MM.1S (cell line): Measurements from ENCODE around the gene PCYT2.
A peak's percentile ranks its signal among the peaks of the same experiment; 100 is the strongest.

Source experiments
- DNase-seq: peaks from one replicate; pipeline ENCODE4 v3.0.0-alpha.2; 2015
- H2AFZ ChIP-seq: fragments of 300-600 bp; sonication (generic); 2 replicates; pipeline ENCODE4 v1.6.0; 2016; ENCODE audit warnings: antibody characterized with exemption, low read length
- H3F3A ChIP-seq: fragments of 300-600 bp; sonication (generic); 2 replicates; pipeline ENCODE4 v1.6.1; 2016; ENCODE audit warnings: mild to moderate bottlenecking, antibody characterized with exemption, low read length, moderate library complexity, mixed read lengths; ENCODE audit not compliant: insufficient read depth
- H3K27ac ChIP-seq: fragments of 300-600 bp; sonication (generic); 2 replicates; pipeline ENCODE4 v1.5.1; 2016; ENCODE audit warnings: mild to moderate bottlenecking, low read length
- H3K27me3 ChIP-seq: fragments of 300-600 bp; sonication (generic); replicated peaks from 2 replicates; pipeline ENCODE4 v1.6.0; 2016; ENCODE audit warnings: low read length; ENCODE audit not compliant: insufficient read depth
- H3K36me3 ChIP-seq: fragments of 300-600 bp; sonication (generic); replicated peaks from 2 replicates; pipeline ENCODE4 v1.6.1; 2016; ENCODE audit warnings: mild to moderate bottlenecking, low read length, mixed read lengths; ENCODE audit not compliant: insufficient read depth
- H3K4me1 ChIP-seq: fragments of 300-600 bp; sonication (generic); 2 replicates; pipeline ENCODE4 v1.6.1; 2016; ENCODE audit warnings: low read length, mixed read lengths
- H3K4me2 ChIP-seq: fragments of 300-600 bp; sonication (generic); 2 replicates; pipeline ENCODE4 v1.6.0; 2016; ENCODE audit warnings: low read depth, low read length
- H3K4me3 ChIP-seq: fragments of 300-600 bp; sonication (generic); 2 replicates; pipeline ENCODE4 v1.5.1; 2016; ENCODE audit warnings: low read length, mixed read lengths
- H3K79me2 ChIP-seq: fragments of 300-600 bp; sonication (generic); 2 replicates; pipeline ENCODE4 v1.6.1; 2016; ENCODE audit warnings: mixed run types, low read length, mixed read lengths
- H3K9ac ChIP-seq: fragments of 300-600 bp; sonication (generic); 2 replicates; pipeline ENCODE4 v1.6.1; 2016; ENCODE audit warnings: low read length, mixed read lengths
- H3K9me2 ChIP-seq: fragments of 300-600 bp; sonication (generic); replicated peaks from 2 replicates; pipeline ENCODE4 v1.6.1; 2016; ENCODE audit warnings: mild to moderate bottlenecking, low read length, mixed read lengths; ENCODE audit not compliant: insufficient read depth
- H3K9me3 ChIP-seq: fragments of 300-600 bp; sonication (generic); replicated peaks from 2 replicates; pipeline ENCODE4 v1.6.1; 2016; ENCODE audit warnings: mild to moderate bottlenecking, low read length, mixed read lengths; ENCODE audit not compliant: insufficient read depth
- H4K20me1 ChIP-seq: fragments of 300-600 bp; sonication (generic); 2 replicates; pipeline ENCODE4 v1.6.1; 2016; ENCODE audit warnings: mild to moderate bottlenecking, low read length, moderate library complexity, mixed read lengths; ENCODE audit not compliant: insufficient read depth
- CTCF ChIP-seq: fragments of 300-600 bp; sonication (generic); IDR thresholded peaks from 2 replicates; pipeline ENCODE4 v1.5.1; 2016; ENCODE audit warnings: antibody characterized with exemption, low read length, mixed read lengths
- EZH2 ChIP-seq: fragments of 300-600 bp; sonication (generic); optimal IDR thresholded peaks from 2 replicates; pipeline ENCODE3; 2017; ENCODE audit warnings: low read depth, mild to moderate bottlenecking, antibody characterized with exemption, low read length, mixed read lengths
- EZH2phosphoT487 ChIP-seq: fragments of 300-600 bp; sonication (generic); IDR thresholded peaks from 2 replicates; pipeline ENCODE4 v1.6.1; 2018; ENCODE audit warnings: antibody characterized with exemption, low read length

Gene PCYT2

GRCh38 chr17:81909231-81909630 is 2.0 kb downstream of the PCYT2 start:
- H2AFZ ChIP-seq, result no peak overlapping the region
- no peak overlapping the region for H3K27ac ChIP-seq
- H3K9me2 ChIP-seq, result no peaks in the 10 kb centered on the region
- peaks cover 7% of the 10 kb centered on the region for H3K4me1 ChIP-seq
- no peaks in the 10 kb centered on the region for H4K20me1 ChIP-seq
- no peak overlapping the region for H3K4me3 ChIP-seq
- no peak overlapping the region for H3K9ac ChIP-seq
- H3K4me2 ChIP-seq, result no peak overlapping the region
- no peak for TF ChIP-seq CTCF
- no peak for TF ChIP-seq EZH2phosphoT487
- no peak for TF ChIP-seq EZH2
- peaks cover 6% of the 10 kb centered on the region; the same call in 1 of the 2 replicates for H3K36me3 ChIP-seq
- H3K79me2 ChIP-seq, result peaks cover 18% of the 10 kb centered on the region
- H3F3A ChIP-seq, result no peaks in the 10 kb centered on the region; the same call in 1 of the 2 replicates
- H3K27me3 ChIP-seq, result no peaks in the 10 kb centered on the region
- no peak for DNase-seq
- no peaks in the 10 kb centered on the region for H3K9me3 ChIP-seq

GRCh38 chr17:81908793-81909192 is 2.4 kb downstream of the PCYT2 start:
- Histone ChIP-seq H3K9me3 (no peaks in the 10 kb centered on the region), H3K27ac (no peak overlapping the region), H3K4me2 (no peak overlapping the region), H3K4me1 (peaks cover 7% of the 10 kb centered on the region), H3K9ac (no peak overlapping the region), H3K27me3 (no peaks in the 10 kb centered on the region), H3K79me2 (peaks cover 18% of the 10 kb centered on the region), H3K9me2 (no peaks in the 10 kb centered on the region), H2AFZ (no peak overlapping the region), H4K20me1 (no peaks in the 10 kb centered on the region), H3K36me3 (peaks cover 6% of the 10 kb centered on the region; the same call in 1 of the 2 replicates), H3F3A (no peaks in the 10 kb centered on the region; the same call in 1 of the 2 replicates), H3K4me3 (no peak overlapping the region)
- TF ChIP-seq EZH2 (no peak), CTCF (no peak), EZH2phosphoT487 (no peak)
- DNase-seq, result no peak

- Histone ChIP-seq H3K4me3 (no peak overlapping the region), H3K9me2 (no peaks in the 10 kb centered on the region), H3K4me1 (peaks cover 7% of the 10 kb centered on the region), H2AFZ (no peak overlapping the region), H3K27me3 (no peaks in the 10 kb centered on the region), H3K4me2 (no peak overlapping the region), H3K36me3 (0 out of 2 replicates have a peak, but pooled peaks cover 6% of the 10 kb centered on the region), H3F3A (no peaks in the 10 kb centered on the region; the same call in 1 of the 2 replicates), H3K79me2 (peaks cover 18% of the 10 kb centered on the region), H3K9me3 (no peaks in the 10 kb centered on the region), H4K20me1 (no peaks in the 10 kb centered on the region), H3K27ac (no peak overlapping the region), H3K9ac (no peak overlapping the region)
- DNase-seq, result no peak
- TF ChIP-seq EZH2phosphoT487, result no peak
- no peak for TF ChIP-seq EZH2
- 0 out of 2 replicates have a peak, but pooled peaks have one; percentile 7 for TF ChIP-seq CTCF
Observed at GRCh38 chr17:81907219-81908145, 3.7 kb downstream of the PCYT2 start.
